ENCODE data around the gene RPRD1B. TPM values are rescaled to one million over a fixed set of nuclear protein-coding genes. Genes with fewer than 3 reads are reported as not detected.
"Not testable (repeated sequence)": the region's sequence is repeated elsewhere in the genome, so short reads cannot be mapped to it uniquely, and the experiment has no call there.

RPRD1B gene
- total RNA-seq, 1 experiment from 2014 or later = 23.3 TPM

GRCh38 chr20:38095017-38095686 is 61.6 kb downstream of the RPRD1B start:
- no peak for DNase-seq (ENCODE audit: extremely low read depth, low read depth)

- no peak for DNase-seq (ENCODE audit: extremely low read depth, low read depth)
Observed at GRCh38 chr20:38098952-38099351, 65.4 kb downstream of the RPRD1B start.

DNA sequence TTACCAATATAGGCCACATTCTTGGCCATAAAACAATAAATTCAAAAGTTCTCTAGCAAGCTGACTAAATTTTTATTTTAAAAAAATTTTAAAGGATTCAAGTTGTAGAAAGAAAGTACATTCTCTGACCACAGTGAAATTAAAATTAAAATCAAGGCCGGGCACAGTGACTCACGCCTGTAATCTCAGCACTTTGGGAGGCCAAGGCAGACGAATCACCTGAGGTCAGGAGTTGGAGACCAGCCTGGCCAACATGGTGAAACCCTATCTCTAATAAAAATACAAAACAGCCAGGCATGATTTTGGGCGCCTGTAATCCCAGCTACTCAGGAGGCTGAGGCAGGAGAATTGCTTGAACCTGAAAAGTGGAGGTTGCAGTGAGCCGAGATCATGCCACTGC is 68.7 kb downstream of the RPRD1B start:
- DNase-seq (ENCODE audit: extremely low read depth, low read depth) = not testable (repeated sequence)

DNA sequence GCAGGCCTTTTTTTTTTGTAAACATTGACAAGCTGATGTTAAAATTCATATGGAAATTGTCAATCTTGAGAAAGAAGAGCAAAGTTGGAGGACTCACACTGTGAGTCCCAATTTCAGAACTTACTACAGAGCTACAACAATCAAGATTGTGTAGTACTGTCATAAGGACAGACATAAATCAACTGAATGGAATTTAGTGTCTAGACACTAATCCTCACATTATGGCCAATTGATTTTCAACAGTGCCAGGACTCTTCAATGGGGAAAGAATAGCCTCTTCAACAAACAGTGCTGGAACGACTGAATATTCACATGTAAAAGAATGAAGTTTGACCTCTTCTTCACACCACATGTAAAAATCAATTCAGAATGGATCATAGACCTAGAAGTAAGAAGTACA is 70.7 kb downstream of the RPRD1B start:
- peak; percentile 47 for DNase-seq (ENCODE audit: extremely low read depth, low read depth)

DNA sequence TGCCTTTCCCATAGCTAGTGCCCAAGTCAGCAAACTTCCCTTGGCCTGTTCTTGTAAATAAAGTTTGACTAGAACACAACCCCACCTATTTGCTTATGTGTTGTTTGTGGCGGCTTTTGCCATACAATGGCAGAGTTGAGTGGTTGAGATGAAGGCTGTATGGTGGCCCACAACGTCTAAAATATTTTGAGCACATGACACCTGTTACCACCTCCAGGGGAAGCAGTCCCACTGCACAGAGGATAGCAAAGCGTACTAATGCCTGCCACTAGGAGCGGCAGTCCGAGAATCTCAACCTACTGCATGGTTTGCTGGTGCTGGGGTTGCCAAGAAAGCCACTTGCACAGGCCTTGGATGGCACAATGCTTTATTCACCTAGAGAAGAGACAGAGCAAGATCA is 72.9 kb downstream of the RPRD1B start:
- no peak for DNase-seq (ENCODE audit: extremely low read depth, low read depth)

- not testable (repeated sequence) for DNase-seq (ENCODE audit: extremely low read depth, low read depth)
Observed at GRCh38 chr20:38107386-38107785, 73.8 kb downstream of the RPRD1B start.

- not testable (repeated sequence) for DNase-seq (ENCODE audit: extremely low read depth, low read depth)
Observed at GRCh38 chr20:38107916-38108315, 74.4 kb downstream of the RPRD1B start.

DNA sequence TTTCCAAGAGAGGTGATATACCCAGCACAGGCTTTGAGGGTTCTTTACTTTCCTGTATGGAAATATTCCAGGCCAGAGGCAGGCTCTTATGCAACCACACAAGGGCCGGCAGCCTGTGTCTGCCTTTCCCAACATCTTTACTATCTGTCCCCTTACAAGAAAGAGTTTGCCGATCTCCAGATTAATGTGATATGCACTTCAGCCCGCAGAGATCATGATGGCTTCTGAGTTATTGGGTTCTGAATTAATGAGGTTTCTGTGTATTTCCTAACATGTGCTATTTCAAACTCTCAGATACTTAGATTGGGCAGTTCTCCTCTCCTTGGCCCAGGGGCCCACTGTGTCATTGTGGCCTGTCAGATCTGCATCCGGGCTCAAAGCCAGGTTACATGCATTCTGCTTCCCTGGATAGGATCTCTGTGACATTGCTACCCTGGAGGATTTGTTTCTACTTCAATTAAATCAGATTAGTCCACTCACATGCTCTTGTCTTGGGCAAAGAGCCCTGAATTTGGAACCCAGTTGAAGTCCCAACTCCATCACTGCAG is 75.0 kb downstream of the RPRD1B start:
- no peak for DNase-seq (ENCODE audit: extremely low read depth, low read depth)

- DNase-seq (ENCODE audit: extremely low read depth, low read depth) = no peak
Observed at GRCh38 chr20:38108986-38109541, 75.5 kb downstream of the RPRD1B start.

DNA sequence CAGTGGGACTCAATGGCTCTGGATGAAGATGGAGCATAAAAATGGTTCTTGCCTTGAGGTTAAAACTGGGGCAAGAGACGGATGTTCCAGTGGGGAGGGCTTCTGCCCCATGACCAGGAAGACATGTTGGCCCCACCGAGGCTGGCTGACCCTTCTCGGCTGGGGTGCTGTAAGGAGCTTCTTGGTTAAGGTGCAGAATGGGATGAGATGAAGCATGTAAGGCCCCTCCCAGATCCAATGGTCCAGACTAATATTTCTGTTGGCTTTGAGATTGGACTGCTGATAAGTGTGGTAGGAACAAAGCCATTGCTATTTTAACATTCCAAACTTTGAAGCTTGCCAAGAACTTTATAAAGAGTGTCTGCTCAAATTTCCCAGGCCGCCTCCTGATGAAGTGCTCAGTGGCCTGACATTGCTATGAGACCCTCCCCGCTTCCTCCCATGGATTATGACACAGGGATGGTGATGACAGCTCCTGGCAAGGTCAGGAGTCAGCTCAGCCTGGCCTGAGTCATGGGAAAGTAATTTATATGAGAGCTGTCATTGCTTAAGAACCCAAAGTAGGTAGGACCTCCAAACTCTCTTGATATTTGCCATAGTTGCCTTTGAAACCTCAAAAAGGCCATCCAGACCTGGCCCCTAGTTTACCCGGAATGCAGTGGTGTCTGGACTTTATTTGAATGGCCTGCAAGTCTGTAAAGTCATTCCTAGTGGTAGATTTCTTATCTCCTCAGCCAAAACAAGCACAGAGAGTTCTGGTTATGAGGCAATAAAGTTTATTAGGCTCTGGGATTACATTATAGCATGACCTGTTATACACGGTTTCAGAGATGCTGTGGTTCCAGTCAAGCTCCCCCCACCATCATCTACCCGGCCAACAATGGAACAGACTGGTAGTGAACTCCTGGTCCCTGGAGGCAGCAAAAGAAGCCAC is 76.3 kb downstream of the RPRD1B start:
- DNase-seq (ENCODE audit: extremely low read depth, low read depth) = peak; percentile 66

DNA sequence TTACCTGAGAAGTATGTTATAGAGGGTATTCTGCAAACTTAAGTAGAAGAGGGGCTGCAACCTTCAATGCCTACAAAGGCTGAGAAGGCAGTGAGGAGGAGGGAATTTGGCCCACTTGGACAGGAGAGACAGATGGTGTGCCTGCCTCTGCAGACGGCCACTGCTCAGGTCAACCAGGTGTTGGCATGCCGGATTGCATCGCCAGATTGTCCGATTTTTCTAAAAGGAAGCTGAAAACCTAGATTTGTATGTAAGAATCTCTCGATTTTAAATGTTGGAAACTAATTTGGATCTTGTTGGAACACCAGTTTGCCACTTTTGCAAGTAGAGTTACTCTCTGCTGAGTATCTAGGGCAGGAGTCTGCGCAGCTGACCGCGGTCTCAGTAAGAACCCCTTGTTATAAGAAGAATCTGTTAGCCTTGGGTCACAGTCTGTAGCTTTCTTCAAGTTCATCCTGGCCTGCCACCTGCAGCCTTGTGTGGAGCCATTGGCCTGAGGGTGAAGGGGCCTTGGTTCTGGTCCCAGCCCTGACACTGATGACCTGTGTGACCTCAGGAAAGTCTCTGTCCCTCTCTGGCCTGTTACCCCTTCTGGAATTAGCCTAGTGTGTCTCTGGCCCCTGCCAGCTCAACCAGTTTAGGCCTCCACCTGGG is 77.1 kb downstream of the RPRD1B start:
- no peak for DNase-seq (ENCODE audit: extremely low read depth, low read depth)

- no peak for DNase-seq (ENCODE audit: extremely low read depth, low read depth)
Observed at GRCh38 chr20:38111366-38112232, 78.1 kb downstream of the RPRD1B start.

DNA sequence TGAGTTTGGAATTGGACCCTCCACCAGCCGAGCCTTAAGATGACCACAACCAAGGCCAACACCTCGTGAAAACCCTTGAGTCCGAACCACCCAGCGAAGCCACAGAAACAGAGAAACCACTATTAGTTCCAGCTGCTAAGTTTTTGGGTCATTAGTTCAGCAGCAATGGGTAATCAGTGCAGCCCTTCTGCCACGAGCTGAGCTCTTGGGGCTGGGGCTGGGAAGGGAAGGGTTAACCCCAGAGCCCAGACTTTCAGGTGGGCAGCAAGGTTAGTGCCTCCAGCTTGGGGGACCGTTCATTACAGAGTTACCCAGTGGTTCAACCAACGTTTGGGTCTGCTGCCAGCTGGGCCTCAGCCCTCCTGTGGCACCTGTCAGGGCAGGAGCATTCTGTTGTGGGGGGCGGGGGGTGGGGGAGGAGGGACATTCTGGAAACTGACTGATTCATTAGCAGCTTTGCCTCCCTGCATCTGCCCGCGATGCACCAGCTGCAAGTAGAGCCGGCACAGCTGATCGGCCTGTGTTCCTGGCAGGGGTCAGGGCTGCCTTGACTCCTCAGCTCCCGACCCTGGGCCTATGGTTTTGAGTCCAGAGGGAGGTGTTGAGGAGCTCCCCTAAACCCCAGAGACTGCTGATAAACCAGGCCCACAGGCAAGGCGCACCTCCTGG is 78.8 kb downstream of the RPRD1B start:
- no peak for DNase-seq (ENCODE audit: extremely low read depth, low read depth)

- DNase-seq (ENCODE audit: extremely low read depth, low read depth) = no peak
Observed at GRCh38 chr20:38112930-38113294, 79.4 kb downstream of the RPRD1B start.

DNA sequence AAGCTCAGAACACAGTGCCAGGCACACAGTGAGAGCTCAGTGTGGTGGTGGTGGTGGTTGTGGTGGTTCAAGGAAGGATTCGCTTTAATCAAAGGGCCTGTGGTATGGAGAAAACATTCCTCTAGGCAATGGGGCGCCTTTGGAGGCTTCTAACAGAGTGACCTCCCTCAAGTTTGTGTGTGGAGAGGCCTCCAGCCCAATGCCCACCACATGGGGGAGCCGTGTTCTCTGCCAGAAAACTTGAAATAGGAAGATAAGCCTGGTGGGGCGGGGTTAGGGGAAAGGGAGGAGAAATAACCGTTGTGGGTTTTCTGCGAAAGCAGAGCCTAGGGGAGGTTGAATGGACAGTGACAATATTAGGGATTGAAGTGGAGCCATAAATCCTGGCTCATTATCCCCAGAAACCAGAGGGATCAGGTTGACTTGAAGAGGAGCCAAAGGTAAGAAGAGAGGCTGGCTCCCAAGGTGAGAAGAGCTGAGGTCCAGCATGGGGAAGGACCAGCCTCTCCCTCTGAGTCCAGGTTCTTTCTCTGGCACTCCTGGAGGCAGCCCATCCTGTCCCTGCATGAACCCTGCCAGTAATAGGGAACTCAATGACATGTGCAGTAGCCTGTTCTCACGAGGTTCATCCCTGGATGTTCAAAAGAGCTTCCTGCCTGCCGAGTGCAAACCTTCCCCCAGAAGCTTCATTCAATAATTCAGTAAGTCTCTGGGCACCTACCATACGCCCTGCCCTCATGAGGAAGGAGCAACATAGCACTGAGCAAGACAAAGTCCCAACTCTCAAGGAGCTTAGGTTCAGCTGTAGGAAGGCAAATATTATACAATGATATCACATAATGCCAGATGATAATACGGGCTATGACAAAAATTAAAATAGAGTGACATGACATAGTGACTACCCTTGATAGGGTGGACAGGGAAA is 80.1 kb downstream of the RPRD1B start:
- no peak for DNase-seq (ENCODE audit: extremely low read depth, low read depth)

GRCh38 chr20:38114353-38114791 is 80.8 kb downstream of the RPRD1B start:
- DNase-seq (ENCODE audit: extremely low read depth, low read depth) = no peak

- DNase-seq (ENCODE audit: extremely low read depth, low read depth) = no peak
Observed at GRCh38 chr20:38115205-38115604, 81.7 kb downstream of the RPRD1B start.

GRCh38 chr20:38115896-38116295 is 82.3 kb downstream of the RPRD1B start:
- no peak for DNase-seq (ENCODE audit: extremely low read depth, low read depth)
